IMR-90 (cell line): Measurements from ENCODE around the gene PDS5A. TPM values are rescaled to one million over a fixed set of nuclear protein-coding genes. Genes with fewer than 3 reads are reported as not detected.

Source experiments
- ATAC-seq: fragments of 200-7000 bp; cut with Tn5 transposase; 2 replicates; pipeline ENCODE4 v1.9.1; 2020; ENCODE audit warnings: low read depth, mild to moderate bottlenecking, moderate library complexity
- Bru-seq: library from RNA; stranded (reverse); fragments of 400-500 nt; gene quantifications from one replicate; lab custom pipeline; 2021; lab: Mats Ljungman, UMichigan
- BruChase-seq, 2 experiments: library from RNA; stranded (reverse); fragments of 400-500 nt; gene quantifications; one replicate each; lab custom pipeline; 2021; lab: Mats Ljungman, UMichigan
- BruUV-seq: library from RNA; stranded (reverse); fragments of 400-500 nt; replicated peaks from 2 replicates; lab custom pipeline; 2021; lab: Mats Ljungman, UMichigan
- CTCF ChIA-PET: fragments of 300-600 bp; formaldehyde crosslinking; extraction: SDS; loops from one replicate; lab custom pipeline; 2021; ENCODE audit warnings: antibody characterized with exemption; lab: Yijun Ruan, JAX
- POLR2A ChIA-PET: fragments of 300-600 bp; sonication (Branson Sonifier 250); formaldehyde crosslinking; loops from one replicate; lab custom pipeline; 2022; ENCODE audit warnings: antibody characterized with exemption; ENCODE audit not compliant: unreplicated experiment; lab: Charles Lee
- DNase-seq: peaks from one replicate; pipeline ENCODE4 v3.0.0; 2013
- H2AFZ ChIP-seq: replicated peaks from 2 replicates; pipeline ENCODE3; 2013; ENCODE audit warnings: low read length, mild to moderate bottlenecking; ENCODE audit not compliant: poor library complexity
- H2AK5ac ChIP-seq: 2 replicates; pipeline ENCODE4 v1.6.1; 2013; ENCODE audit warnings: low read depth, low read length, inconsistent platforms
- H2AK9ac ChIP-seq: replicated peaks from 2 replicates; pipeline ENCODE3; 2013; ENCODE audit warnings: mild to moderate bottlenecking, low read depth, low read length, moderate library complexity; ENCODE audit not compliant: poor library complexity
- H2BK120ac ChIP-seq: 2 replicates; pipeline ENCODE4 v1.6.1; 2013; ENCODE audit warnings: low read depth, low read length, inconsistent platforms
- H2BK15ac ChIP-seq: 3 replicates; pipeline ENCODE4 v1.6.1; 2013; ENCODE audit warnings: low read depth, low read length, inconsistent platforms
- H2BK20ac ChIP-seq: 2 replicates; pipeline ENCODE4 v1.6.1; 2013; ENCODE audit warnings: low read depth, mild to moderate bottlenecking, inconsistent platforms, low read length, moderate library complexity
- H2BK5ac ChIP-seq: 2 replicates; pipeline ENCODE4 v1.6.1; 2013; ENCODE audit warnings: mild to moderate bottlenecking, low read depth, low read length, inconsistent platforms; ENCODE audit not compliant: poor library complexity, severe bottlenecking
- H3K14ac ChIP-seq: replicated peaks from 2 replicates; pipeline ENCODE4 v1.6.1; 2013; ENCODE audit warnings: low read depth, low read length, inconsistent platforms
- H3K18ac ChIP-seq: 2 replicates; pipeline ENCODE4 v1.6.1; 2013; ENCODE audit warnings: low read depth, low read length, control low read depth
- H3K23ac ChIP-seq: 2 replicates; pipeline ENCODE4 v1.6.1; 2013; ENCODE audit warnings: low read depth, low read length, inconsistent platforms
- H3K27ac ChIP-seq: 2 replicates; pipeline ENCODE4 v1.5.1; 2013; ENCODE audit warnings: mild to moderate bottlenecking, control low read depth, low read length; ENCODE audit not compliant: insufficient read depth
- H3K27me3 ChIP-seq: 2 replicates; pipeline ENCODE4 v1.6.1; 2013; ENCODE audit warnings: low read length; ENCODE audit not compliant: control insufficient read depth, insufficient read depth
- H3K36me3 ChIP-seq: 2 replicates; pipeline ENCODE4 v1.6.1; 2013; ENCODE audit warnings: low read length, mixed read lengths; ENCODE audit not compliant: control insufficient read depth, insufficient read depth
- H3K4ac ChIP-seq: 2 replicates; pipeline ENCODE4 v1.6.1; 2013; ENCODE audit warnings: low read depth, low read length, inconsistent platforms
- H3K4me1 ChIP-seq: 2 replicates; pipeline ENCODE4 v1.6.1; 2013; ENCODE audit warnings: low read length, mixed read lengths; ENCODE audit not compliant: control insufficient read depth, insufficient read depth
- H3K4me2 ChIP-seq: 2 replicates; pipeline ENCODE4 v1.6.1; 2013; ENCODE audit warnings: low read depth, mild to moderate bottlenecking, control low read depth, low read length, moderate library complexity
- H3K4me3 ChIP-seq: 2 replicates; pipeline ENCODE4 v1.5.1; 2013; ENCODE audit warnings: low read depth, mild to moderate bottlenecking, control low read depth, low read length, moderate library complexity; ENCODE audit not compliant: insufficient read depth
- H3K56ac ChIP-seq: 2 replicates; pipeline ENCODE4 v1.6.1; 2013; ENCODE audit warnings: low read length, inconsistent platforms; ENCODE audit not compliant: insufficient read depth; ENCODE audit errors: extremely low read depth
- H3K79me1 ChIP-seq, 2 experiments: 2 replicates each; pipeline ENCODE4 v1.6.1; 2013; ENCODE audit warnings: low read length in 2 of 2, inconsistent platforms in 1 of 2, low read depth in 1 of 2
- H3K9ac ChIP-seq: 2 replicates; pipeline ENCODE4 v1.6.1; 2013; ENCODE audit warnings: low read depth, low read length, control low read depth
- H3K9me1 ChIP-seq: 2 replicates; pipeline ENCODE4 v1.6.1; 2013; ENCODE audit warnings: low read length, inconsistent platforms; ENCODE audit not compliant: insufficient read depth
- H3K9me3 ChIP-seq: 2 replicates; pipeline ENCODE4 v1.6.1; 2013; ENCODE audit warnings: low read length; ENCODE audit not compliant: control insufficient read depth, insufficient read depth
- H4K20me1 ChIP-seq: 2 replicates; pipeline ENCODE4 v1.6.1; 2013; ENCODE audit warnings: low read length, inconsistent platforms; ENCODE audit not compliant: insufficient read depth
- H4K5ac ChIP-seq: 2 replicates; pipeline ENCODE4 v1.6.1; 2013; ENCODE audit warnings: mild to moderate bottlenecking, low read depth, low read length, control low read depth
- H4K8ac ChIP-seq, 2 experiments: 2 replicates each; pipeline ENCODE4 v1.6.1; 2013; ENCODE audit warnings: low read depth in 2 of 2, low read length in 2 of 2, control low read depth in 1 of 2, inconsistent platforms in 1 of 2
- H4K91ac ChIP-seq: 2 replicates; pipeline ENCODE4 v1.6.1; 2013; ENCODE audit warnings: low read depth, low read length, inconsistent platforms; ENCODE audit not compliant: insufficient read depth
- BHLHE40 ChIP-seq: fragments of 150-350 bp; IDR thresholded peaks from 2 replicates; pipeline ENCODE4 v1.6.1; 2016; ENCODE audit warnings: mild to moderate bottlenecking, low read depth, low read length
- CEBPB ChIP-seq: IDR thresholded peaks from 2 replicates; pipeline ENCODE4 v1.6.1; 2012; ENCODE audit warnings: low read depth, low read length, improper control_type of control experiment
- ELK1 ChIP-seq: fragments of 150-350 bp; IDR thresholded peaks from 2 replicates; pipeline ENCODE4 v1.6.1; 2016; ENCODE audit warnings: low read depth, mild to moderate bottlenecking, low read length, moderate library complexity, borderline replicate concordance
- FOS ChIP-seq: fragments of 150-350 bp; IDR thresholded peaks from 2 replicates; pipeline ENCODE4 v1.6.1; 2016; ENCODE audit warnings: low read depth, low read length
- MAFK ChIP-seq: IDR thresholded peaks from 2 replicates; pipeline ENCODE4 v1.6.1; 2012; ENCODE audit warnings: low read depth, low read length, improper control_type of control experiment
- MAZ ChIP-seq: IDR thresholded peaks from 2 replicates; pipeline ENCODE4 v1.6.1; 2012; ENCODE audit warnings: low read depth, mild to moderate bottlenecking, low read length, improper control_type of control experiment, moderate library complexity, borderline replicate concordance
- MXI1 ChIP-seq: IDR thresholded peaks from 2 replicates; pipeline ENCODE4 v1.6.1; 2012; ENCODE audit warnings: low read depth, mild to moderate bottlenecking, low read length, moderate library complexity, borderline replicate concordance
- NFE2L2 ChIP-seq: fragments of 150-350 bp; IDR thresholded peaks from 2 replicates; pipeline ENCODE4 v1.6.1; 2016; ENCODE audit warnings: low read depth, mild to moderate bottlenecking, low read length
- POLR2A ChIP-seq: IDR thresholded peaks from 2 replicates; pipeline ENCODE4 v1.6.1; 2012; ENCODE audit warnings: mild to moderate bottlenecking, low read depth, low read length
- RAD21 ChIP-seq: IDR thresholded peaks from 2 replicates; pipeline ENCODE4 v1.6.1; 2012; ENCODE audit warnings: low read length, improper control_type of control experiment
- RCOR1 ChIP-seq: IDR thresholded peaks from 2 replicates; pipeline ENCODE4 v1.6.1; 2012; ENCODE audit warnings: mild to moderate bottlenecking, low read length, improper control_type of control experiment; ENCODE audit not compliant: insufficient replicate concordance
- SMC3 ChIP-seq: fragments of 150-350 bp; IDR thresholded peaks from 2 replicates; pipeline ENCODE4 v1.6.1; 2016; ENCODE audit warnings: low read depth, mild to moderate bottlenecking, antibody characterized with exemption, low read length, moderate library complexity
- USF2 ChIP-seq: fragments of 150-350 bp; IDR thresholded peaks from 2 replicates; pipeline ENCODE4 v1.6.1; 2017; ENCODE audit warnings: mild to moderate bottlenecking, antibody characterized with exemption, low read length, low read depth
- WGBS, 2 experiments: methylation state at CpG; one replicate each; pipeline versions ENCODE4 v1.1.5 to v1.1.7; 2013; ENCODE audit warnings: missing lambda C conversion rate in 2 of 2; ENCODE audit not compliant: insufficient read length in 1 of 2; ENCODE audit errors: extremely low coverage in 2 of 2; 5-methylcytosine and 5-hydroxymethylcytosine counted together
- dilution Hi-C: fragments of 300-500 bp; cut with HindIII; formaldehyde crosslinking; loops from one replicate; pipeline ENCODE4 v1.14.3; 2018; ENCODE audit warnings: low sequenced_read_pairs; ENCODE audit not compliant: unreplicated experiment
- in situ Hi-C: fragments of 300-500 bp; cut with MboI; formaldehyde crosslinking; loops from 3 replicates; pipeline ENCODE4 v1.14.3; 2019; ENCODE audit warnings: low sequenced_read_pairs, inconsistent platforms, mixed read lengths
- intact Hi-C: fragments of 100-400 bp; cut with micrococcal nuclease; formaldehyde crosslinking; loops from 2 replicates; pipeline ENCODE4 v1.10.0; 2022
- long read RNA-seq: library from polyadenylated mRNA; unstranded; transcript quantifications from one replicate; pipeline ENCODE4 v2.0.0, GENCODE V29; 2021; ENCODE audit not compliant: unreplicated experiment
- polyA plus RNA-seq, 3 experiments: library from polyadenylated mRNA; depleted of rRNA; stranded (reverse); fragments of >200 nt; gene quantifications; 2 replicates each; pipeline ENCODE4 v1.2.3, GENCODE V29; 2012; ENCODE audit warnings: low replicate concordance in 1 of 3
- total RNA-seq: library from RNA; depleted of rRNA; stranded (reverse); fragments of >200 nt; gene quantifications from 2 replicates; pipeline ENCODE4 v1.2.3, GENCODE V29; 2012; rRNA removed

The PDS5A gene
- 33.5 and 53.0 TPM in 2 replicates for total RNA-seq
- 12.3 and 16.3 TPM in 2 replicates for polyA plus RNA-seq (2012; rRNA removed)
- polyA plus RNA-seq (2012; cell fraction: cytosol; rRNA removed): 2.4 and 4.1 TPM in 2 replicates
- polyA plus RNA-seq (2012; cell fraction: nucleus; rRNA removed; ENCODE audit: low replicate concordance): 3.2 and 17.5 TPM in 2 replicates
- Bru-seq, nascent RNA: percentile 89 among the genes with signal in this experiment
- percentile 93 among the genes with signal in this experiment for BruChase-seq, experiment 1, labeled RNA remaining after a 6-hour chase
- BruChase-seq, experiment 2, labeled RNA remaining after a 2-hour chase: percentile 90 among the genes with signal in this experiment
- long read RNA-seq, full-length matches to known transcripts: 18 of 50 reads
- long read RNA-seq, partial matches to known transcripts: 18 of 50 reads
- long read RNA-seq, other reads (novel, unspliced or antisense): 14 of 50 reads

GRCh38 chr4:39977489-39978377, at the start of gene PDS5A:
TSS of gene PDS5A (minus strand) at chr4:39977911. CDS start at chr4:39976577, 1,334 bp downstream.
- Histone ChIP-seq H2AFZ (peak within 1 kb of the TSS; percentile 95), H3K23ac (peak within 1 kb of the TSS; percentile 93), H2BK15ac (peak within 1 kb of the TSS; percentile 31; the same call in 1 of the 3 replicates), H3K4ac (peak within 1 kb of the TSS; percentile 93), H4K5ac (peak within 1 kb of the TSS; percentile 91), H2BK5ac (peak within 1 kb of the TSS; percentile 82), H2BK20ac (peak within 1 kb of the TSS; percentile 77; the same call in 1 of the 2 replicates), H3K18ac (peak within 1 kb of the TSS; percentile 78), H2BK120ac (peak within 1 kb of the TSS; percentile 71), H3K27ac (peak within 1 kb of the TSS; percentile 91), H3K27me3 (no peaks in the 10 kb centered on the region), H2AK5ac (no peak within 1 kb of the TSS), H3K9me3 (no peaks in the 10 kb centered on the region), H3K9me1 (peaks cover 5% of the 10 kb centered on the region), H3K56ac (peak within 1 kb of the TSS; percentile 76), H4K20me1 (peaks cover 24% of the 10 kb centered on the region), H3K79me1 (peaks cover 8 to 34% of the 10 kb centered on the region in 2 experiments; a peak in 3 of 4 replicates), H4K8ac (peak within 1 kb of the TSS; percentile 71 to 98), H4K91ac (peak within 1 kb of the TSS; percentile 90), H3K9ac (peak within 1 kb of the TSS; percentile 81), H3K4me3 (peak within 1 kb of the TSS; percentile 96), H3K4me1 (peaks cover 2% of the 10 kb centered on the region), H3K14ac (peak within 1 kb of the TSS; percentile 95), H2AK9ac (peak within 1 kb of the TSS; percentile 96), H3K4me2 (peak within 1 kb of the TSS; percentile 95), H3K36me3 (peaks cover 11% of the 10 kb centered on the region)
- DNase-seq (peak; percentile 84), ATAC-seq (peak; percentile 89)
- ChIA-PET POLR2A (no interaction called here), CTCF (interaction anchor here (0.6 to 1.3 kb wide), 3 partner anchors 131 to 235 kb away, joined by 3 to 9 read pairs (median 6); no protein-coding TSS in a partner anchor)
- intact Hi-C loops (loop anchor here (1.0 to 5.0 kb wide), 4 partner anchors 80 to 450 kb away; partner anchors contain the start of genes N4BP2, SMIM14 and UGDH), in situ Hi-C loops (loop anchor here (10.0 kb wide), 1 partner anchor 513 kb away; no protein-coding TSS in a partner anchor), dilution Hi-C loops (no loop called here)
- WGBS, 2 experiments: 0% methylated on average over 34 of the region's 117 CpGs; no CpG with 5 or more reads in 1 of the 2 experiments
- no TSS peak for BruUV-seq
- TF ChIP-seq SMC3: peak; percentile 57
- TF ChIP-seq NFE2L2: no peak
- peak; percentile 62 for TF ChIP-seq POLR2A
- peak; percentile 88 for TF ChIP-seq BHLHE40
- peak; percentile 86 for TF ChIP-seq MXI1
- TF ChIP-seq MAFK: no peak
- TF ChIP-seq MAZ: peak; percentile 92
- peak; percentile 71 for TF ChIP-seq RAD21
- no peak for TF ChIP-seq FOS
- peak; percentile 92 for TF ChIP-seq CEBPB
- no peak for TF ChIP-seq RCOR1
- TF ChIP-seq ELK1: no peak
- TF ChIP-seq USF2: peak; percentile 7; the same call in 1 of the 2 replicates
